SK-N-SH (cell line): Measurements from ENCODE around the gene CGB8. TPM values are rescaled to one million over a fixed set of nuclear protein-coding genes. Genes with fewer than 3 reads are reported as not detected.

Experiments
- CTCF ChIA-PET: fragments of 300-600, 350-600 bp; formaldehyde crosslinking; extraction: SDS; loops from one replicate; lab custom pipeline; 2021; lab: Yijun Ruan, JAX
- POLR2A ChIA-PET: fragments of 350-600 bp; sonication (Branson Sonifier 250); formaldehyde crosslinking; extraction: SDS; loops from one replicate; lab custom pipeline; 2020; ENCODE audit warnings: antibody characterized with exemption, inconsistent platforms; lab: Yijun Ruan, JAX
- DNase-seq: peaks from one replicate; pipeline ENCODE4 v3.0.0; 2012
- H2AFZ ChIP-seq: fragments of 200-600 bp; sonication (generic); 2 replicates; pipeline ENCODE4 v1.8.1; 2016; ENCODE audit warnings: antibody characterized with exemption, mild to moderate bottlenecking, low read depth
- H3F3A ChIP-seq: fragments of 200-600 bp; sonication (generic); replicated peaks from 2 replicates; pipeline ENCODE3; 2016; ENCODE audit warnings: antibody characterized with exemption, mild to moderate bottlenecking; ENCODE audit not compliant: insufficient read depth
- H3K27ac ChIP-seq, 2 experiments: fragments of 200-500 bp in 1 of 2; fragments of 200-600 bp in 1 of 2; sonication (Bioruptor generic) in 1 of 2; sonication (generic), shearing (Covaris generic) in 1 of 2; 2 replicates each; pipeline versions ENCODE4 v1.5.1 to v1.6.1; 2014 to 2016; ENCODE audit warnings: low read depth in 2 of 2, inconsistent platforms in 1 of 2, low read length in 1 of 2, mild to moderate bottlenecking in 1 of 2, mixed read lengths in 1 of 2
- H3K27me3 ChIP-seq: fragments of 200-600 bp; sonication (generic), shearing (Covaris generic); 2 replicates; pipeline ENCODE4 v1.6.1; 2016; ENCODE audit warnings: mixed run types; ENCODE audit not compliant: insufficient read depth
- H3K36me3 ChIP-seq, 2 experiments: fragments of 200-500 bp in 1 of 2; fragments of 200-600 bp in 1 of 2; sonication (Bioruptor generic) in 1 of 2; sonication (generic) in 1 of 2; replicated peaks in 1 of 2; 2 replicates each; pipeline versions ENCODE3 to v1.5.1; 2014 to 2016; ENCODE audit warnings: low read length in 1 of 2, mild to moderate bottlenecking in 1 of 2; ENCODE audit not compliant: insufficient read depth in 2 of 2, control insufficient read depth in 1 of 2
- H3K4me1 ChIP-seq, 2 experiments: fragments of 200-500 bp in 1 of 2; fragments of 200-600 bp in 1 of 2; sonication (Bioruptor generic) in 1 of 2; sonication (generic), shearing (Covaris generic) in 1 of 2; 2 replicates each; pipeline versions ENCODE4 v1.5.1 to v1.6.1; 2014 to 2016; ENCODE audit warnings: low read depth in 1 of 2, low read length in 1 of 2, mixed run types in 1 of 2; ENCODE audit not compliant: insufficient read depth in 2 of 2, control insufficient read depth in 1 of 2
- H3K4me2 ChIP-seq: fragments of 200-600 bp; sonication (generic), shearing (Covaris generic); 2 replicates; pipeline ENCODE4 v1.6.1; 2017; ENCODE audit warnings: mixed run types
- H3K4me3 ChIP-seq, 2 experiments: fragments of 200-500 bp in 1 of 2; fragments of 200-600 bp in 1 of 2; sonication (Bioruptor generic) in 1 of 2; sonication (generic), shearing (Covaris generic) in 1 of 2; 2 replicates each; pipeline versions ENCODE4 v1.5.1 to v1.8.1; 2014 to 2016; ENCODE audit warnings: low read depth in 2 of 2, inconsistent platforms in 1 of 2, low read length in 1 of 2, mild to moderate bottlenecking in 1 of 2, mixed read lengths in 1 of 2, moderate library complexity in 1 of 2
- H3K79me2 ChIP-seq: fragments of 200-600 bp; sonication (generic); 2 replicates; pipeline ENCODE4 v1.8.1; 2017; ENCODE audit warnings: mild to moderate bottlenecking; ENCODE audit not compliant: insufficient read depth
- H3K9ac ChIP-seq: fragments of 200-600 bp; sonication (generic); 2 replicates; pipeline ENCODE4 v1.6.1; 2017; ENCODE audit warnings: mixed run types
- H3K9me2 ChIP-seq: fragments of 200-600 bp; sonication (generic); 2 replicates; pipeline ENCODE4 v1.6.1; 2017; ENCODE audit warnings: mixed run types
- H3K9me3 ChIP-seq: fragments of 200-600 bp; sonication (generic); 2 replicates; pipeline ENCODE4 v1.6.1; 2017; ENCODE audit warnings: mixed run types, mild to moderate bottlenecking, moderate library complexity
- H4K20me1 ChIP-seq: fragments of 200-600 bp; sonication (generic); 2 replicates; pipeline ENCODE4 v1.6.1; 2017; ENCODE audit warnings: mild to moderate bottlenecking, mixed run types; ENCODE audit not compliant: insufficient read depth
- CHD2 ChIP-seq: fragments of 150-350 bp; IDR thresholded peaks from 2 replicates; pipeline ENCODE4 v1.6.1; 2018; ENCODE audit warnings: low read length; ENCODE audit not compliant: partially characterized antibody
- CTCF ChIP-seq: fragments of 200-600 bp; sonication (generic); IDR thresholded peaks from 2 replicates; pipeline ENCODE4 v1.6.1; 2017; ENCODE audit warnings: antibody characterized with exemption, mild to moderate bottlenecking, moderate library complexity
- EP300 ChIP-seq, 2 experiments: IDR thresholded peaks; 2 replicates each; pipeline versions ENCODE4 v1.4.0 to v1.6.1; 2012; ENCODE audit warnings: borderline replicate concordance in 1 of 2, low read depth in 1 of 2, low read length in 1 of 2
- FOSL2 ChIP-seq: IDR thresholded peaks from 2 replicates; pipeline ENCODE4 v1.4.0; 2012; ENCODE audit warnings: low read depth, mild to moderate bottlenecking, moderate library complexity, borderline replicate concordance
- FOXJ3 ChIP-seq: sonication (generic); formaldehyde crosslinking; IDR thresholded peaks from 2 replicates; pipeline ENCODE4 v1.5.1; 2020; ENCODE audit warnings: mild to moderate bottlenecking, missing genetic modification reagents
- FOXM1 ChIP-seq: IDR thresholded peaks from 2 replicates; pipeline ENCODE4 v1.4.0; 2012; ENCODE audit warnings: low read depth, mild to moderate bottlenecking
- GABPA ChIP-seq: IDR thresholded peaks from 2 replicates; pipeline ENCODE4 v1.4.0; 2012; ENCODE audit warnings: low read depth, mild to moderate bottlenecking
- NFIC ChIP-seq: IDR thresholded peaks from 2 replicates; pipeline ENCODE4 v1.4.0; 2012; ENCODE audit warnings: borderline replicate concordance
- NRF1 ChIP-seq: IDR thresholded peaks from 2 replicates; pipeline ENCODE4 v1.6.1; 2012; ENCODE audit warnings: low read depth, mild to moderate bottlenecking, low read length
- PBX3 ChIP-seq: IDR thresholded peaks from 2 replicates; pipeline ENCODE4; 2012
- POLR2AphosphoS5 ChIP-seq: IDR thresholded peaks from 2 replicates; pipeline ENCODE4 v1.6.1; 2012; ENCODE audit warnings: low read depth, low read length
- RAD21 ChIP-seq: IDR thresholded peaks from 2 replicates; pipeline ENCODE4 v1.6.1; 2012; ENCODE audit warnings: mild to moderate bottlenecking, low read length
- RCOR1 ChIP-seq: fragments of 150-350 bp; IDR thresholded peaks from 2 replicates; pipeline ENCODE4 v1.6.1; 2017; ENCODE audit warnings: antibody characterized with exemption, low read length
- REST ChIP-seq: IDR thresholded peaks from 2 replicates; pipeline ENCODE4 v1.6.1; 2012; ENCODE audit warnings: mild to moderate bottlenecking, low read depth, low read length, moderate library complexity
- RFX5 ChIP-seq: IDR thresholded peaks from 2 replicates; pipeline ENCODE4 v1.6.1; 2012; ENCODE audit warnings: mild to moderate bottlenecking, improper control_type of control experiment, low read length
- SIN3A ChIP-seq: IDR thresholded peaks from 2 replicates; pipeline ENCODE4 v1.6.1; 2012; ENCODE audit warnings: low read depth, mild to moderate bottlenecking, low read length, moderate library complexity, borderline replicate concordance
- USF1 ChIP-seq: IDR thresholded peaks from 2 replicates; pipeline ENCODE4 v1.4.0; 2012; ENCODE audit warnings: low read depth, borderline replicate concordance
- WGBS: methylation state at CpG from one replicate; pipeline ENCODE4 v1.1.6; 2017; ENCODE audit warnings: low lambda C conversion rate; 5-methylcytosine and 5-hydroxymethylcytosine counted together
- polyA plus RNA-seq, 3 experiments: library from polyadenylated mRNA; depleted of rRNA; stranded (reverse); fragments of >200 nt; gene quantifications; 2 replicates each; pipeline ENCODE4 v1.2.3, GENCODE V29; 2012
- TF ChIP-seq, protein P1 (sequence below): IDR thresholded peaks from 2 replicates; pipeline ENCODE4 v1.4.0; 2012; ENCODE audit warnings: low read depth, borderline replicate concordance
- TF ChIP-seq, protein P2 (sequence below): IDR thresholded peaks from 2 replicates; pipeline ENCODE4 v1.4.0; 2012; ENCODE audit warnings: low read depth

The CGB8 gene
- polyA plus RNA-seq, 1 of the 3 experiments (the other 2 are of a cell fraction): 0.13 TPM

DNA sequence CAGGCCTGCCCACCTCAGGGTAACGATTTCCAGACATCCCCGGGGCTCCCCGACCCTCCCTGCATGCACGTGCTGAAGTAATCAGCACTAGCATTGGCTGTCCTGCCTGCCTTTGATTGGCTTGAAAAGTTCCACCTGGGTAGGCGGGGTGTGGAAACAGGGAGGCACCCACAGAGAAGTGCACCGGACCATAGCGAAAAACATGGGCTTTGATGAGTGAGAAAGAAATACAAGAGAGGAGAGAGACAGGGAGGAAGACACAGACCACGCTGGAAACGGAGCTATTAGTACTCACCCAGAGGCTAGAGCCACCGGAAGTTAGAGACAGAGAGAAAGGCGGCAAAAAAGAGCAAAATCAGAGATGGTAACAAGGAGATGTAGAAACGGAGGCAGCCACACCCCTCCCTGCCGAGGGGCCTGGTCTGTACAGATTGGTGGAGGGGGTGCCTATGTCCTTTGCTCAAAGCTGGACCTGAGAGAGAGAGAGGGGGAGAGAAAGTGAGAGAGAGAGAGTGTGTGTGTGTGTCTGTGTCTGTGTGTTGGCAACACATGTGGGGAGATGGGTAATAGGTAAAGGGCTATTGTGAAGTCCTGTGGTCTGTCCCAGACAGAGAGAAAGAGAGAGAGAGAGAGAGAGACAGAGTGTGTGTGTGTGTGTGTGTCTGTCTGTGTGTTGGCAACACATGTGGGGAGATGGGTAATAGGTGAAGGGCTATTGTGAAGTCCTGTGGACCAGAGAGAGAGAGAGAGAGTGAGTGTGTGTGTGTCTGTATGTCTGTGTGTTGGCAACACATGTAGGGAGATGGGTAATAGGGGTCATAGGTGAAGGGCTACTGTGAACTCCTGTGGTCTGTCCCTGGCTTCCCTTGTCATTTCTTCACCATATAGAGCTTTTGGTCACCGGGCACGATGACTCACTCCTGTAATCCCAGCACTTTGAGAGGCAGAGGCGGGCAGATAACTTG is 27.7 kb downstream of the CGB8 start:
- Histone ChIP-seq H3K79me2 (no peaks in the 10 kb centered on the region), H3K4me3 (no peak overlapping the region), H3K4me2 (no peak overlapping the region), H2AFZ (0 out of 2 replicates have a peak overlapping the region, but pooled peaks have one; percentile 41), H3K27me3 (no peaks in the 10 kb centered on the region), H3K27ac (peak overlapping the region in 1 of 2 experiments; percentile 6; a peak in 1 of 4 replicates), H3K9me3 (no peaks in the 10 kb centered on the region), H3F3A (peaks cover 17% of the 10 kb centered on the region), H3K9me2 (no peaks in the 10 kb centered on the region), H4K20me1 (no peaks in the 10 kb centered on the region), H3K4me1 (peaks cover 0 to 35% of the 10 kb centered on the region in 2 experiments; a peak in 1 of 4 replicates), H3K36me3 (peaks cover 0 to 2% of the 10 kb centered on the region in 2 experiments), H3K9ac (no peak overlapping the region)
- ChIA-PET CTCF (interaction anchor here (0.6 to 2.4 kb wide), 6 partner anchors 22 to 53 kb away, joined by 3 to 11 read pairs (median 4); partner anchors contain the start of genes GYS1, KCNA7 and RUVBL2), POLR2A (interaction anchor here (1.2 kb wide), 1 partner anchor 12 kb away, joined by 3 read pairs; no protein-coding TSS in a partner anchor)
- 48% methylated on average over 16 of the region's 16 CpGs for WGBS
- TF ChIP-seq NFIC (no peak), FOXM1 (no peak), NRF1 (no peak), PBX3 (no peak), RFX5 (no peak), RCOR1 (no peak), FOSL2 (no peak), USF1 (no peak), RAD21 (no peak), EP300 (IDR thresholded peaks at IDR 0.05; ENCODE audit: borderline replicate concordance in 1 of 2, low read depth in 1 of 2, low read length in 1 of 2) (no peak), REST (no peak), SIN3A (no peak), GABPA (no peak), CHD2 (no peak), CTCF (no peak), POLR2AphosphoS5 (no peak), FOXJ3 (CRISPR knock-in tag) (no peak)
- TF ChIP-seq, protein P1, sequence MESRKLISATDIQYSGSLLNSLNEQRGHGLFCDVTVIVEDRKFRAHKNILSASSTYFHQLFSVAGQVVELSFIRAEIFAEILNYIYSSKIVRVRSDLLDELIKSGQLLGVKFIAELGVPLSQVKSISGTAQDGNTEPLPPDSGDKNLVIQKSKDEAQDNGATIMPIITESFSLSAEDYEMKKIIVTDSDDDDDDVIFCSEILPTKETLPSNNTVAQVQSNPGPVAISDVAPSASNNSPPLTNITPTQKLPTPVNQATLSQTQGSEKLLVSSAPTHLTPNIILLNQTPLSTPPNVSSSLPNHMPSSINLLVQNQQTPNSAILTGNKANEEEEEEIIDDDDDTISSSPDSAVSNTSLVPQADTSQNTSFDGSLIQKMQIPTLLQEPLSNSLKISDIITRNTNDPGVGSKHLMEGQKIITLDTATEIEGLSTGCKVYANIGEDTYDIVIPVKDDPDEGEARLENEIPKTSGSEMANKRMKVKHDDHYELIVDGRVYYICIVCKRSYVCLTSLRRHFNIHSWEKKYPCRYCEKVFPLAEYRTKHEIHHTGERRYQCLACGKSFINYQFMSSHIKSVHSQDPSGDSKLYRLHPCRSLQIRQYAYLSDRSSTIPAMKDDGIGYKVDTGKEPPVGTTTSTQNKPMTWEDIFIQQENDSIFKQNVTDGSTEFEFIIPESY: no peak
- TF ChIP-seq, protein P2, sequence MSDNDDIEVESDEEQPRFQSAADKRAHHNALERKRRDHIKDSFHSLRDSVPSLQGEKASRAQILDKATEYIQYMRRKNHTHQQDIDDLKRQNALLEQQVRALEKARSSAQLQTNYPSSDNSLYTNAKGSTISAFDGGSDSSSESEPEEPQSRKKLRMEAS: no peak
- peak; percentile 66 for DNase-seq
